ENCODE measurements around the gene ATP11C. TPM values are rescaled to one million over a fixed set of nuclear protein-coding genes. Genes with fewer than 3 reads are reported as not detected.
A peak's percentile ranks its signal among the peaks of the same experiment; 100 is the strongest.

The ATP11C gene
- total and polyA plus RNA-seq, 2 experiments from 2014 or later: 8.5 to 22.3 TPM

GRCh38 chrX:139762400-139763183 lies 170.3 kb downstream of the ATP11C start:
- Histone ChIP-seq H3K36me3 (replicated peaks; ENCODE audit: insufficient read depth, low read depth) (no peaks in the 10 kb centered on the region), H4K20me1 (ENCODE audit: insufficient read depth, poor library complexity, severe bottlenecking) (no peaks in the 10 kb centered on the region), H3K9me2 (replicated peaks; ENCODE audit: insufficient read depth) (no peaks in the 10 kb centered on the region), H3K27me3 (no peaks in the 10 kb centered on the region), H3K27ac (no peak overlapping the region), H3K9me3 (ENCODE audit: low read depth) (no peaks in the 10 kb centered on the region), H3K4me2 (no peak overlapping the region), H3K4me1 (ENCODE audit: insufficient read depth) (no peaks in the 10 kb centered on the region), H3K79me2 (no peaks in the 10 kb centered on the region), H3K4me3 (no peak overlapping the region), H2AFZ (no peak overlapping the region)
- no peak for DNase-seq (ENCODE audit: low spot score)
- TF ChIP-seq EZH2phosphoT487 (IDR thresholded peaks at IDR 0.05; ENCODE audit: low read depth, severe bottlenecking, unreplicated experiment) (no peak), EZH2 (IDR thresholded peaks at IDR 0.05; ENCODE audit: borderline replicate concordance) (no peak)
- TF ChIP-seq, protein P1, sequence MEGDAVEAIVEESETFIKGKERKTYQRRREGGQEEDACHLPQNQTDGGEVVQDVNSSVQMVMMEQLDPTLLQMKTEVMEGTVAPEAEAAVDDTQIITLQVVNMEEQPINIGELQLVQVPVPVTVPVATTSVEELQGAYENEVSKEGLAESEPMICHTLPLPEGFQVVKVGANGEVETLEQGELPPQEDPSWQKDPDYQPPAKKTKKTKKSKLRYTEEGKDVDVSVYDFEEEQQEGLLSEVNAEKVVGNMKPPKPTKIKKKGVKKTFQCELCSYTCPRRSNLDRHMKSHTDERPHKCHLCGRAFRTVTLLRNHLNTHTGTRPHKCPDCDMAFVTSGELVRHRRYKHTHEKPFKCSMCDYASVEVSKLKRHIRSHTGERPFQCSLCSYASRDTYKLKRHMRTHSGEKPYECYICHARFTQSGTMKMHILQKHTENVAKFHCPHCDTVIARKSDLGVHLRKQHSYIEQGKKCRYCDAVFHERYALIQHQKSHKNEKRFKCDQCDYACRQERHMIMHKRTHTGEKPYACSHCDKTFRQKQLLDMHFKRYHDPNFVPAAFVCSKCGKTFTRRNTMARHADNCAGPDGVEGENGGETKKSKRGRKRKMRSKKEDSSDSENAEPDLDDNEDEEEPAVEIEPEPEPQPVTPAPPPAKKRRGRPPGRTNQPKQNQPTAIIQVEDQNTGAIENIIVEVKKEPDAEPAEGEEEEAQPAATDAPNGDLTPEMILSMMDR (IDR thresholded peaks at IDR 0.05; ENCODE audit: poor library complexity): no peak
- WGBS (ENCODE audit: low lambda C conversion rate, missing lambda C conversion rate): 87% methylated on average over 4 of the region's 4 CpGs

DNA sequence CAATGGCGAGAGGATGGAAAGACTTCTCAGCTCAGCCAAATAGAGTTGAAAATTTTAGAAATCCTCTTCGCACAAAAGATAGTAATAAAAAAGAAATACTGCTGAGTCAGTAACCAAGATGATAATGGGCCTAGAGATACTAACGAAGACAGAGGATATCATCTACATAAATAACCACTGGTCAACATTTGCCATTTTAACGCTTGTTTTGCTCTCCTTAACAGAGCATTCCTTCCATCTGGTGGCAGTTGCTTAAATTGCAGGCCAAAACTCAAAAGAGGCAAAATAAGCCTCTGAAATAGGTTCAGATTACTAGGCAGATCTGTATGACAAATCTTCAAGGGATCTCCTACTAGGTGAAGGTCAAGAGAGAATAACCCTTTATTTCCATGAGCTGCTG lies 173.2 kb downstream of the ATP11C start:
- Histone ChIP-seq H3K79me2 (no peaks in the 10 kb centered on the region), H3K4me3 (no peak overlapping the region), H3K9me2 (replicated peaks; ENCODE audit: insufficient read depth) (no peaks in the 10 kb centered on the region), H2AFZ (no peak overlapping the region), H3K27ac (no peak overlapping the region), H3K9me3 (ENCODE audit: low read depth) (no peaks in the 10 kb centered on the region), H3K4me2 (no peak overlapping the region), H3K4me1 (ENCODE audit: insufficient read depth) (no peaks in the 10 kb centered on the region), H3K36me3 (replicated peaks; ENCODE audit: insufficient read depth, low read depth) (no peaks in the 10 kb centered on the region), H4K20me1 (ENCODE audit: insufficient read depth, poor library complexity, severe bottlenecking) (no peaks in the 10 kb centered on the region), H3K27me3 (no peaks in the 10 kb centered on the region)
- WGBS (ENCODE audit: low lambda C conversion rate, missing lambda C conversion rate): 68% methylated on average over 4 of the region's 4 CpGs
- TF ChIP-seq EZH2phosphoT487 (IDR thresholded peaks at IDR 0.05; ENCODE audit: low read depth, severe bottlenecking, unreplicated experiment) (no peak), EZH2 (IDR thresholded peaks at IDR 0.05; ENCODE audit: borderline replicate concordance) (no peak)
- TF ChIP-seq, protein P1 (IDR thresholded peaks at IDR 0.05; ENCODE audit: poor library complexity): peak; percentile 35
- peak; percentile 7 for DNase-seq (ENCODE audit: low spot score)

- Histone ChIP-seq H3K79me2 (no peaks in the 10 kb centered on the region), H3K36me3 (replicated peaks; ENCODE audit: insufficient read depth, low read depth) (no peaks in the 10 kb centered on the region), H3K9me3 (ENCODE audit: low read depth) (no peaks in the 10 kb centered on the region), H3K4me2 (no peak overlapping the region), H3K4me1 (ENCODE audit: insufficient read depth) (no peaks in the 10 kb centered on the region), H2AFZ (no peak overlapping the region), H3K27ac (no peak overlapping the region), H3K4me3 (no peak overlapping the region), H3K27me3 (no peaks in the 10 kb centered on the region), H3K9me2 (replicated peaks; ENCODE audit: insufficient read depth) (no peaks in the 10 kb centered on the region), H4K20me1 (ENCODE audit: insufficient read depth, poor library complexity, severe bottlenecking) (no peaks in the 10 kb centered on the region)
- TF ChIP-seq EZH2phosphoT487 (IDR thresholded peaks at IDR 0.05; ENCODE audit: low read depth, severe bottlenecking, unreplicated experiment) (no peak), EZH2 (IDR thresholded peaks at IDR 0.05; ENCODE audit: borderline replicate concordance) (no peak)
- TF ChIP-seq, protein P1 (IDR thresholded peaks at IDR 0.05; ENCODE audit: poor library complexity): no peak
- no peak for DNase-seq (ENCODE audit: low spot score)
- WGBS (ENCODE audit: low lambda C conversion rate, missing lambda C conversion rate): 77% methylated on average over 1 of the region's 1 CpG
Measured at GRCh38 chrX:139758809-139759208, 174.0 kb downstream of the ATP11C start.

Measured in hepatocyte (in vitro differentiated cells).